GM19452 (cell line): Measurements from ENCODE around the gene COL4A1.

Experiments
- ATAC-seq: cut with Tn5 transposase; IDR thresholded peaks from one replicate; pipeline ENCODE4 v1.9.1; 2021; ENCODE audit not compliant: unreplicated experiment

COL4A1 gene

DNA sequence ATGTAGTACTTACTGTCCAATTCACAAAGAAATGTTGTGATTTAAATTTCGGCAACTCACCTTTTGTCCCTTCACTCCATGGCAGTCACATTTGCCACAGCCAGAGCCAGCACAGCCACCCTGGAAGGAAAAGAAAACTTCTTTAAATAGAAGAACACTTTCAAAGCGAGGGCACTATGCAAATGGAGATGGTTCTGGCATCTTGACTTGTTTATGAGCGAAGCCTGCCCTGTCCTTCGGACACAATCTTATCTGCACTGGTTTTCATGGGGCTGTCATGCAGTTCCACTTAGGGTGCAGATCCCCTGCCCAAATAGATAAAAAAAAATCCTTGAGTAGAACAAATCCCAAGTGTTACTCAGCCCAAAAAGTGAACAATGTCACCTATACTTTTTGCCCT, 64.3 kb downstream of the COL4A1 start:
- ATAC-seq: no peak

DNA sequence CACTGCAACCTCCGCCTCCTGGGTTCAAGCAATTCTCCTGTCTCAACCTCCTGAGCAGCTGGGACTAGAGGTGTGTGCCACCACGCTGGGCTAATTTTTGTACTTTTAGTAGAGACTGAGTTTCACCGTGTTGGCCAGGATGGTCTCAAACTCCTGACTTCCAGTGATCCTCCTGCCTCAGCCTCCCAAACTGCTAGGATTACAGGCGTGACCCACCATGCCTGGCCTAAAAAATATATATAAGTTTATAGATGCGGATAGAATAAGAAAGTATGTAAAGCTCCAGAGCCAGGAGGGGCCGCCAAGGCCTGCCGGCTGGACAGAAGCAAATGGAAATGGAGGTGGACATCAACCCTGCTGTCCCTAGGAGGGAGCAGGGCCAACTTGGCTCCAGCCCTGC, 66.0 kb downstream of the COL4A1 start:
- no peak for ATAC-seq

DNA sequence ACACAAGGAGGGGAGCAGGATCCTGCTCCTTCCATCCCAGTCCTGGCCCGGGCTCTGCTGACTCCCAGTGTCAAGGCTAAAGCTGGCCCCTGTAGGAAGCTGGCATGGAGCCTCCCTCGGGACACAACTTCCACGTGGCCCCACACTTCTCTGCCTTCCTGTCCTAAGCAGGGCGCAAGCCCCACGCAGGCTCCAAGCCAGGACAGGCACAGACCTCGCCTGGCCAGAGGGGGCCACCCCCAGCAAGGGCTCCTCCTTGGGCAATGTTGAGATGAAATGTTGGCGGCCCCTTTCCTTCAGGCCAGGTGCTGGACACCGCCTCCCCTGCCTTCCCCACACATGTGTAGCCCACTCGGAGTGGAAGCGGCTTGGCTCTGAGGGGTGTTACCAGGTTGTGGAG, 66.6 kb downstream of the COL4A1 start:
- no peak for ATAC-seq

DNA sequence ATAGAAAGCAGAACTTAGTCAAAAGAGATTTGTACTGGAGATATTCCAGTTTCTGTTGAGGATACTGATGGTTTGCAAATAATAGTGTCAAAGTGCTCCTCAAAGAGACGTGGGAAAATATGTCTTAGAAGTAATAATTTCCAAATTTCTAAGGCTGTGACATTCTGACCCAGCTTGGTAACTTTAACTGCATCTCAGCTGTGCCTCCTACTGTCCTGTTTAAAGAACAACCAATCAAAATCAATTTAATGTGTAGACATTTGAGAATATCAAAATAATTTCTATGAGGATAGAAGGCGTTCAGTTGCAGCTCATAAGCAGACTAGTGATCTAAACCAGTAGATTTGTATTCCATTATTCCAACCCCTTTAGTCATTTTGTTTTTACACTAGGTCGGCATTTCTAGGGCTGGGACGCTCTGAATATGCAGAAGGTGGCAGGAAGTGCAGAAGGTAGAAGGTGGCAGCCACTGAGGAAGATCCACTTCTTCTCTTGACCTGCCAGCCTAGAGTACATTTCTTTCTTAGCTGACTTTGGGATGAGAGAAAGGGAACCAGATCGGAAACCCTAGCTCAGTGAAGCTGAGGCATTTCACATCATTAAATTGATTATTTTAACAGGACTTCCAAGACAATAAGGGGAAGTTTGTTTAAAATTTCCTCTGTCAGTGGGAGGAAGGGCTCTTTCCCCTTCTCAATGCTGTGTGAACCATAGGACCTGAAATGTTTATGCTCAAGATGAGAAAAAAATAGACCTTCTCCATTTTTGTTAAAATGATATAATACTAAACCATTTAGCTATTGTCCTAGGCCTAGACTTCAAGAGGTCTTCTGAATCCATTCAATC, 67.5 kb downstream of the COL4A1 start:
- ATAC-seq: no peak

DNA sequence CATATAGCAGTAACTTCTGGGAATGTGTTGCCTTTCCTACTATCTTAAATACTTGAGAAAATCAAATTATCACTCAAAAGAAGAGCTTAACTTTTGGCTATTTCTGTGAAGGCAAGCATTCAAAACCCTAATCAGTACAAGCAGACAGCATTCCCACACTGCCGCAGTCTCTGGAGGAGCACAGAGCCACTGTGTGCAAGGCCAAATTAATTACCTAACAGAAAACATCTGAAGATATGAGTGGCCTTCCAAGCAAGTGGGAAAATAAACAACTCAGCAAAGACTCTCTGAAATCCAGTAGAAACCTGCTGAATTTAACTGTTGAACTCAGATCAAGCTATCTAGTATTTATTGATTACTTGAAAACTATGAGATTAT, 68.2 kb downstream of the COL4A1 start:
- ATAC-seq: no peak

DNA sequence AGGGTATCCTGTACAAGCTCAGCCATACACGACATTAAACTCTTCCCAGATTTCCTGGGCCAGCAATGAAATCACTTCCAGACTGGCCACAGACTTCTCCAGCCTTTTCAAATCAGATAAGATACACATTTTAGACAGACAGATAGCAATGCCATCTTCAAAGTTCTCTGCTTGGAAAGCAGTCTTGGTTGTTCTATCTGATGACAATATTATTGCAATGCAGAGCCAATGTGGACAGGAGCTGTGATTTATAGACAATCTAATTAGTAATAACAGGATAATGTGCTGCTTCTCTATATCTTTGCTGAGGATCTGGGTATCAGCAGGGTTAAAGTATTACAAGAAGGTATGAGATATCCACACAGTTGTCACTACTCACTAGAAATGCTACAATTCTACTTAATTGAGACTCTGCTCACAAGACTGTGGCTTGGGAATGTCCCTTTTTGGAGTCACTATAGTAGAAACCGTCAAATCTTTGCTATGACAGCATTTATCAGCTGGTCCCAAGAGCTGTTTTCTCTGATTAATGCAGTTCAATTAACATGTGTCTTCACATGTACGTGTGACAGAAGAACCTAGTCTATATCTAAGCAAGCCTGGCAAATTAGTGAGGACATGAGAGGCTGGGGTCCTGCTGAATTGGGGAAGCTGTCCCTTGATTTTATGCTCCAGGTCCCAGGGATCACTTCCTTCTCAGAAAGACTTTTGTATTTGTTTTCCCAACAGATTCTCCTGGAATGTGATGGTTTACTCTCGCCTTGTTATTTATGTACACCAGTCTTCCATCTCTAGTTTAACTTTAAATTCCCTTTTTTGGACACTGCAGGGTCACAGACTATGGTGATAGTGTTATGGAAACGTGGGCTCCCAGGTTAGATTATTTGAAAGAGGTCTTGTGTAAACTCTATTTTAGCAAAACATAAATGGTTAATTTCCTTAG, 68.8 kb downstream of the COL4A1 start:
- ATAC-seq: no peak

DNA sequence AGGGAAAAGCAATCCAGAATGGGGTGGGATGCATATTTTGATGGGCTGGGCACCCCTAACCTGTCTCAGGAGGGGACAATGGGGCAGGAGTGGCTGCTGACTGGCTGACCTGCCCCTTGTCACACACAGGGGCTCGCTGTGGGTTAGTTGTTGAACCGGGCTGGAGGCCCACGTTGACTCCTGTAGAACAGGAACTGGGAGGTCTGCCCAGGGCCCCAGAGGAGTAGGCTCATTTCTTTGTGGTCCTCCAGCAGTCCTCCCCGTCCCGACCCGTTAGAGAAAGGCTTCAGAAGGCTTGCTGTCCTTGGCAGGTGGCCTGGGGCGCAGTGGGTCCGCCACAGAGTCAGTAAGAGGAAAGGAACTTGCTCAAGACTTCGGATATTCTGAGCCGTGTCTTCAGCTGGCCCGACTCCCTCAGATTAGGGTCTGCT, 70.1 kb downstream of the COL4A1 start:
- no peak for ATAC-seq

DNA sequence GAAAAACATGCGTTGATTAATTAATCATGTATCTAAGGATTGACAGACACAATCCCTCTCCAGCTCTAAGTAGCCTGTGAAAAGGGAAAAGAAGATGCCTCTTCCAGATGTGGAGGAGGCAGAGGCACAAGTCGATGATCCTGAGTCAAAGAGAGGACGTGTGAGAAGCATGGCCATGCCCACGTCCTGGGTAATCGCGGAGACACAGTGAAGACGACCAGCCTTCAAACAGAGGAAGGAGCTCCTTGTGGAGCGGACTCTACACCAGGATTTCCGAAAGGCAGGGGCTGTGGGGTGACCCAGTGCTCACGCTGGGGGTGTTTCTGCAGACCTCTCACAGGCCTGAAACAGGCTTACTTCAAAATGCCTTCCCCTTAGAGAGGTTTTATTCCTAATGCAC, 70.5 kb downstream of the COL4A1 start:
- ATAC-seq: no peak

DNA sequence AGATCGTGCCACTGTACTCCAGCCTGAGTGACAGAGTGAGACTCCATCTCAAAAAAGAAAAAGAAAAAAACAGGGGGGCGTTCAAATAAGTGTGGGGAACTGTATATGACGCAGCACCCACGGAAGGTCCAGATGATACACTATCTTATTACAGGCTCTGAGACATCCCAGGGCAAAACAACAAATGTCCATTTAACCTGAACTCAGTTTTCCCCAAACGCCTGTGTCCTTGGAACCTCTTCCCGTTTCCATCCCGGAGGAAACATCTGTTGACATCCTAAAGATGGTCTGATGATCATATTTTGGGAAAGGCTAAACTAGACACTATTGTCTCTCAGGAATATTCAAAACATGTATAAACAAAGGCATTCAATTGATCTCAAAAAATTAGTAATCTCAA, 72.4 kb downstream of the COL4A1 start:
- no peak for ATAC-seq

DNA sequence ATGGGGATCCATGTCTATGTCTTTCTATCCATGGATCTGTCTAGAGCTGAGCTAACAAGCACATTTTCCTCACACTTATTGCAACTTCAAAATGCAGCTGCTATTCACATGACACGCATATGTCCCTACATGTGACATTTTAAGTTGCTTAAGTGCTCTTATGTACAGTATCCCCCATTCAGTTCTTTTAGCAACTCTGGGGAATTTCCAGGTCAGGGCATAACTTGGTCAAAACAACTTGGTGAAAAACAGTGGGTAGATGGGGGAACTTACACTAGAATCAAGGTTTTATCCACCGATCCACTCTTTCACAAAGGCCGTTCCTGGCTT, 73.0 kb downstream of the COL4A1 start:
- no peak for ATAC-seq

DNA sequence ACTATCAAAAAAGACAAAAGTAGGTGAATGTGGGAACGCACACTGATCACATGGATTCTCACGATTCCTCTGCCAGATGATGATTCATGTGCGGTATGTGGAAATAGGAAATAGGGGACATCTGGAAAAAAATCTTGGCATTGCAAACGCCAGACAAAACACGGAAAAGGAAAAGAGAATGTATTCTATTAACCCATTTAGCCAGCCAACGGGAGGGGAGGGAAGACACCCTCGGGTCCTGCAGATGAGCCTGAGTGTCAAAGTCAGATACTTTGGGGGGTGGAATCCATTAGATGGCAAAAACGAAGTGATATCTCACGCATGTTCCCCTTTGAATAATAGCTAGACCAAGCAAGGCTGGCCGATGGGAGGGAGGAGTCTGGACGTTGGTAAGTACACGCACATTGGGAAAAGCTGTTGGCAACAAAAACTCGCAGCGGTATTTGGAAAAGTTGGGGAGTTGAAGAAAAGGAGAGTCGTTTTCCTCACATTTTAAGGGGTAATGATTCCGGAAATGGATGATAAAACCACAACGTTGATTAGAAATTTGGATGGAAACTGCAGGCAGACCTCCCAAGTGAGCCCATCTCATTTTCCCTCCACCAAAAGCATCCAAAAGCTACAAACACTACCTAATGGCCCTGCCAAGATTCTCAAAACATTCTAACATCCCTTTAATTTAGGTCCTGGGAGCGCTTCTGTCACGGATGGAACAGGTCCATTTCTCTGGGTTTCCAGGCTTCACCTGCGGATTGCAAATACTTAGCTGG, 73.6 kb downstream of the COL4A1 start:
- no peak for ATAC-seq

DNA sequence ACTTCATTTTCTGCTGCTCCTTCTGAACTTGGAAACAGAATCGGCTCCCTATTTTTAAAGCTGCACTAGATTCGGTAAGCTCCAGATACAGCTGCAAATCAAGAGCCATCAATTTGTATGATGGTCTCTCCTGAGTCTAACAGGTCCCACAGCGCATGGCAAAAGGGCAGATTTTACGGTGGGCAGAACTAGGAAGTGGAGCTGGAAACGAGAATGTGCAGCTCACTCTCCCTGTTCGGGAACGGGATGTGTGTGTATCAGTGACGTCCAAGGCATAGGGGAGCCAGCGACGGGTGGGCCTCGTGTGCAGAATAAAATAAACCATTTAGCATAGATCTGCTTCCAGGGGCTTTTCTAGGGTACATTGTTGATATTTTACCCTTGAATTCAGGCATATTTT, 74.2 kb downstream of the COL4A1 start:
- no peak for ATAC-seq

DNA sequence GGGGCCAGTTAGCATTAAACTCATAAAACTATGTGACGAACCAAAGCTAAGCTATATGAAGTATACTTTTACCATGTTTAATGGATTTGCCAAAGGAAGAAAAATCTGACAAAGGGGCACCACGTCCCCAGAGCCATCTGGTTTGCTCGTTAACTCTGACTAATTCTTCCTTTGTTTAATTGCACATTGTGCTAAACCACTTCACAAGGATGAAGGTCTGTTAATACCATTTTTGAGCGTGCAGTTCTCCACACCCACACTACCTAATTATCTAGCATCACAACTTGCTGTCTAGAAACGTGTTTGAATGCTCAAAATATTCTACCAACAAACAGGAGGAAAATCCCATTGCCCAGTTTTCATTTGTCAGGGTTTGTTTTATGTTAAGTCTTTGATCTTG, 74.8 kb downstream of the COL4A1 start:
- no peak for ATAC-seq

DNA sequence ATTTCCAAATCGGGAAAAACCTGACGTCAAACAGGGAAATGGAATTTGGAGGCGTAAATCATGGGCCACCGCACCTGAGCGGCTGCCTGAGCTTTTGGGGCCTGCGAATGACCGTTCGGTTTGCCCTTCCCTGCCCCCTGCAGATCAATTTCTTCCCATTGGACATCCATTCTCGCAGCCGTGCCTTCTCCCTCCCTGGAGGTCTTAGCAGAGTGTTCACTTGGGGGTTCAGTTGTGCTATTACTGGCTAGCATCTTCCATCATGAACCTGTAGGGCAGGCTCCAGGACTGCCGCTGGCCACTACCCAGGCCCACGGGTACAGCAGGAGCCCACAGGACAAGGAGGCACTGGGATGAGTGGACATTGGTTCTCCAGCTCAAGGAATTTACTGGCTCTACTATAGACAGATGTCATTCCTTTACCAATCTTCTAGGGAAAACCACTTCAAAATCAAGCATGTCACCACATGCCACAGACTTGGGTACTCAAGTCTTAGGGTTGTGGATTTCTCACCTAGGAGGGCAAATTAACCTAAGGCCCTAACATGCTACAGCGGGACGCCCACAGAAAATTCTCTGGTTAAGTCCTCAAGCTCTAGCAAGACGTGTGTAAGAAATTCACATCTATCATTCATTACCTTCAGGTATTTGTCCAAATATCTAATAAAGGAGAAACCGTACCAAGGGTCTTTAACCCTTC, 75.5 kb downstream of the COL4A1 start:
- ATAC-seq: no peak

DNA sequence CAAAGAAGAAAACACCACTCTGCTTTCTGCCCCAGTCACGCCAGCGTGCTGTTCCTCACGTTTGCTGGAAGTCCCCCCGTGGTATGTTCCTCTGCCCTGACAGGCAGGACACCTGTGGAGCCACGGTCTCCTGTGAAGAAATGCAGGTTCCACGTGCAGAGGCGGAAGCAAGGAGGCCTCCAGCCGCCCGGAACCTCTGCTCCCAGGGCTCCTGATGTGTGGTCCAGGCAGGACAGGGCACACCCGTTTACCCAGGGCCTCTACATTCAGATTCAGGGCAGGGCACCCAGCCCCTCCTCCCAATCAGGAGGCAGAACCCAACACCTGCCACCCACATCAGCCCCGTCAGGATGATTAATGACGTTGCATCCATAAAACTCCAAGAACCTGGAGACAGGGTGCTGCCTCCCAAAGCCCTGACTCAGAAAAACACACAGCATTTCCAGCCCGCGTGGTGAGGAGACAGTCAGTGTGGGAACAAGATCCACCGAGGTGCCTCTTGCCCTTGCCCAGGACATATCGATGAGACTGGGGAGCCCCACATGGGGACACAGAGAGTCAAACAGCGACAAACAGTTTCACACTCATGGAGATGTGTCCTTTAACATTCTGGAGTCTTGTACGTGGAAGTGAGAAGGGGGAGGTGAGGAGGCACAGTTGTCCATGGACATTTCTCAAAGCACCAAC, 76.2 kb downstream of the COL4A1 start:
- no peak for ATAC-seq

DNA sequence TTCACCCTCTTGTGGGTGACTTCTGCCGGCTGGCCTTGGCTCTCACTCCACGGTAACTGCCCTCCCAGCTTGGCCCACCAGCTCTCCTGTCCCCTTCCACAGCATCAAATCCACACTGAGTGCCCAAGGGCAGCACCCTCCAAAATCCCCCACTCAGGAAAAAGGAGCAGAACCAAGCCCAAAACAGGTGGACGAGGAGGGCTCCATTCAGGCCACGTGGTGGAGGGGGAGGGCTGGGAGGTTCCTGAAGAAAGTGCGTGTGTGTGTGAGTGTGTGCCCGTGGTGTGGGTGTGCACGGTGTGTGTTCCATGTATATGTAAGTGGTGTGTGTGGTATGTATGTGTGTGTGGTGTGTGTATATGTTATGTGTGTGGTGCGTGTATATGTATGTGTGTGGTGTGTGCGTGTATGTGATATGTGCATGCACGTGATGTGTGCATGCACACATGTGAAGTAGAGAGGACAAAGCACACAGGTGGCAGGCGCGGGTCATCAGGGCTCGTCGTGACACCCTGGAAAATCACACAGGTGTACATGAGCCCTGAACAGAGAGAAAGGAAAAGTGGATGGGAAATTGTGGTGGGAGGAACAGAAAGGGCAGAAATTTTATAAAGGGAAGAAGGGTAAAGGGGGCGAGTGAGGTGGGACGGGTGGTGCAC, 76.9 kb downstream of the COL4A1 start:
- no peak for ATAC-seq

DNA sequence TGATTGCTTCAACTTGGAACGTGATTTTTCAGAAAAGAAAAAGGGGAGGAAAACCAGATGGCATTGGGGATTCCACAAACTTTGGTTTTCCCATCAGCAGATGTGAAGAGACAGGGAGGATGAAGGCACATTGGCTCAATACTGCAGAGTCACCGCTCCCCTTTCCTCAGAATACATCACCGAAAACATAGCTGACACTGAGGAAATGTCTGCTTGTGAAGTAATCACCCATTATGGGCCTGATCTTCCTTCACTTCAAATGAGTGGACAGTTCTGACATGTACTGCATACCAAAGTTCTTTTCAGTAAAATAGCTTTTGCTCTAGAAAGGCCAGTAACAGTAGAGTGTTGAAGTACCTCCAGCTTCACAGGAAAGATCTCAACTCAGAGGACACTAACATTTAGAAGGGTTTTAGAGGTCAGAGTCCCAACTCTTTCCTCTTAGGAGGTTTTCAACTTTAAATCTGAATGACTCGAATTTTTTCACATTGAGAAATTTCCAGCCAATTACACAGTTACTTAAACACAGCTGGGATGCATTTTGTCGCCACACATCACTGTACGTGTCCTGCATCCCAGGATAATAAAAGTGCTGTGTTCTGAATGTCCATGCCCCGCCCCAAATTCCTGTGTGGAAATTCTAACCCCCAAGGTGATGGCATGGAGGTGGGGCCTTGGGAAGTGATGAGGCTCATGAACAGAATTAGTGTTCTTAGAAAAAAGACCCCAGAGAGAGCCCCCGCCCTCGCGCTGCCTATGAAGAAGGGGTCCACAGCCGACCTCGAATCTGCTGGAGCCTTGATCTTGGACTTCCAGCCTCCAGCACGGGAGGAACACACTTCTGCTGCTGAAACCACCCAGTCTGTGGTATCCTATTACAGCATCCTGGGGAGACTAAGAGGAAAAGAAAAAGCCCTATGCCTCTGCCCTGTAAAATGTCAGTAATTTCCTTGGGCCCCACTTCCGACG, 77.7 kb downstream of the COL4A1 start:
- ATAC-seq: no peak

DNA sequence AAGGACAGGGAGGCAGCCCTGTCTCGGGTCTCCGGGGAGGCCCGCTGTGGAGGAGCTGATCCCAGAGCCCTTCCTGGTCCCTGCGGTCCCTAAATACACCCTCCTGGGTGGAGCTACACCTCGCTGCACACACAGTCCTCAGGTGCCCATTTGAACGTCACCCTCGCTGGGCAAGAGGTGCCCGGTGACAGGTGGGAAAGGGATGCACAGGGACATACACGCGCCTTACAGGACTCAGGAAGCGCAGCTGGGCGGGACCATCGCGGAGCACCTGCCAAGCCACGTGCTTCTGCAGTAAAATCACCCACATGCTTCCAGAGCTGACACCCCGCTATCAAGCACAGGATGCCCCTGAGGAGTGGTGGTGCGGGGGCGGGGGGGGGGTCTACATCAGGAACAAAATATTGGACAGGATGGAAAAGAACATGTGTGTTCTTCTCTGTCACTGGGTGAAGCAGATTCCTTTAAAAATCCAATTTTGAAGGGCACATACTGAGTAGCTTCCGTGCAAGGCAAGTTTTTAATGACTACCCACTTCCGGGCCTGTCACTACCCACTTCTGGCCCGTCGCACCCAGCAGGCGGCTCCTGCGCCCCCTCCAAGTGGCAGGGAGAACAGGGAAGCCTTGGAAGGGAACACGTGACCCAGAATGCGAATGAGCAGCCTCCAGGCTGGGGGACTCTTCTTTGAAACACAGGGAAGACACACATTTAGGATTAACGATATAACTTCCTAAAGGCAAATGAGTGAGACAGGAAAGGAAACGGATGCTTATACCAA, 78.9 kb downstream of the COL4A1 start:
- ATAC-seq: no peak
